OCI-LY7 (cell line): ENCODE results near the gene GREB1. TPM values are rescaled to one million over a fixed set of nuclear protein-coding genes. Genes with fewer than 3 reads are reported as not detected.

ENCODE experiments used
- BruUV-seq: library from RNA; stranded (reverse); fragments of 400-500 nt; replicated peaks from 2 replicates; lab custom pipeline; 2021; lab: Mats Ljungman, UMichigan
- CTCF ChIA-PET: fragments of 300-600 bp; sonication (Branson Sonifier 250); formaldehyde crosslinking; loops from one replicate; lab custom pipeline; 2022; ENCODE audit warnings: antibody characterized with exemption; ENCODE audit not compliant: unreplicated experiment; lab: Charles Lee
- POLR2A ChIA-PET: fragments of 300-600 bp; sonication (Branson Sonifier 250); formaldehyde crosslinking; loops from one replicate; lab custom pipeline; 2022; ENCODE audit warnings: antibody characterized with exemption; lab: Charles Lee
- DNase-seq: peaks from one replicate; pipeline ENCODE4 v3.0.0-alpha.2; 2015; ENCODE audit warnings: low spot score
- H2AFZ ChIP-seq: fragments of 200-600 bp; sonication (generic), shearing (Covaris generic); 2 replicates; pipeline ENCODE4 v1.6.1; 2014; ENCODE audit warnings: mild to moderate bottlenecking, antibody characterized with exemption, low read length, moderate library complexity
- H3K27ac ChIP-seq: fragments of 200-600 bp; sonication (generic); 2 replicates; pipeline ENCODE4 v1.5.1; 2014; ENCODE audit warnings: mixed run types, low read depth, mild to moderate bottlenecking, moderate library complexity, low read length, inconsistent platforms; ENCODE audit not compliant: poor library complexity, severe bottlenecking
- H3K36me3 ChIP-seq: fragments of 200-600 bp; sonication (generic); 2 replicates; pipeline ENCODE4 v1.6.1; 2014; ENCODE audit warnings: mild to moderate bottlenecking, antibody characterized with exemption, low read length, moderate library complexity, mixed read lengths; ENCODE audit not compliant: insufficient read depth
- H3K4me1 ChIP-seq: fragments of 200-600 bp; sonication (generic); 2 replicates; pipeline ENCODE4 v1.5.1; 2014; ENCODE audit warnings: mild to moderate bottlenecking, low read length; ENCODE audit not compliant: insufficient read depth, poor library complexity, severe bottlenecking
- H3K4me2 ChIP-seq: fragments of 200-600 bp; sonication (generic); 2 replicates; pipeline ENCODE4 v1.6.1; 2014; ENCODE audit warnings: mild to moderate bottlenecking, low read length
- H3K4me3 ChIP-seq: fragments of 200-600 bp; sonication (generic); 2 replicates; pipeline ENCODE4 v1.5.1; 2014; ENCODE audit warnings: mild to moderate bottlenecking, low read depth, low read length; ENCODE audit not compliant: poor library complexity, severe bottlenecking
- H3K79me2 ChIP-seq: fragments of 200-600 bp; sonication (generic); 2 replicates; pipeline ENCODE4 v1.6.1; 2016; ENCODE audit warnings: low read depth, mild to moderate bottlenecking, low read length, moderate library complexity, mixed read lengths; ENCODE audit not compliant: insufficient read depth
- H3K9me2 ChIP-seq: fragments of 200-600 bp; sonication (generic); 2 replicates; pipeline ENCODE4 v1.6.1; 2016; ENCODE audit warnings: mild to moderate bottlenecking, low read length, mixed read lengths; ENCODE audit not compliant: insufficient read depth
- H3K9me3 ChIP-seq: fragments of 200-600 bp; sonication (generic); 2 replicates; pipeline ENCODE4 v1.6.1; 2014; ENCODE audit warnings: mild to moderate bottlenecking, mixed run types, low read length, mixed read lengths
- H4K20me1 ChIP-seq: fragments of 200-600 bp; sonication (generic); 2 replicates; pipeline ENCODE4 v1.6.1; 2014; ENCODE audit warnings: mild to moderate bottlenecking, antibody characterized with exemption, low read length, moderate library complexity, mixed read lengths; ENCODE audit not compliant: insufficient read depth
- CTCF ChIP-seq: fragments of 200-600 bp; sonication (generic); conservative IDR thresholded peaks from 2 replicates; pipeline ENCODE4 v1.5.1; 2014; ENCODE audit warnings: mild to moderate bottlenecking, antibody characterized with exemption, low read length, moderate library complexity, mixed read lengths
- EZH2phosphoT487 ChIP-seq: fragments of 200-600 bp; sonication (generic); IDR thresholded peaks from 2 replicates; pipeline ENCODE4 v1.6.1; 2018; ENCODE audit warnings: low read depth, borderline replicate concordance, mild to moderate bottlenecking, mixed run types, antibody characterized with exemption, low read length, moderate library complexity, mixed read lengths
- intact Hi-C: fragments of 100-400 bp; cut with micrococcal nuclease; formaldehyde crosslinking; loops from one replicate; pipeline ENCODE4 v1.10.0; 2022; ENCODE audit not compliant: unreplicated experiment
- total RNA-seq, 2 experiments: library from RNA; depleted of rRNA in 1 of 2; stranded (reverse); fragments of >200 nt in 1 of 2; shearing (Covaris generic) in 1 of 2; gene quantifications; 2 replicates each; pipeline ENCODE4 v1.2.3, GENCODE V29; 2014 to 2022

The GREB1 gene
- total RNA-seq, 2 experiments from 2014 or later, result 3.5 to 8.4 TPM

GRCh38 chr2:11577101-11577883 is 43.4 kb downstream of the GREB1 start:
- no peaks in the 10 kb centered on the region for H3K9me2 ChIP-seq
- H3K4me1 ChIP-seq, result no peaks in the 10 kb centered on the region
- POLR2A ChIA-PET, result interaction anchor here (0.5 to 1.0 kb wide), 3 partner anchors 27 to 177 kb away, joined by 4 to 5 read pairs (median 4); no protein-coding TSS in a partner anchor
- no peak for DNase-seq
- H3K9me3 ChIP-seq, result no peaks in the 10 kb centered on the region
- BruUV-seq, result no TSS peak
- no peak overlapping the region for H3K4me3 ChIP-seq
- H2AFZ ChIP-seq, result no peak overlapping the region
- TF ChIP-seq EZH2phosphoT487 (no peak), CTCF (no peak)
- H3K4me2 ChIP-seq, result no peak overlapping the region
- H3K27ac ChIP-seq, result no peak overlapping the region
- no peaks in the 10 kb centered on the region for H4K20me1 ChIP-seq
- no peaks in the 10 kb centered on the region for H3K79me2 ChIP-seq
- intact Hi-C loops, result no loop called here
- no peaks in the 10 kb centered on the region for H3K36me3 ChIP-seq
- CTCF ChIA-PET, result no interaction called here

- H3K79me2 ChIP-seq, result no peaks in the 10 kb centered on the region
- no peak overlapping the region for H3K27ac ChIP-seq
- no peak overlapping the region for H3K4me2 ChIP-seq
- no peak overlapping the region for H2AFZ ChIP-seq
- H3K36me3 ChIP-seq, result no peaks in the 10 kb centered on the region
- TF ChIP-seq CTCF (no peak), EZH2phosphoT487 (no peak)
- H3K4me1 ChIP-seq, result no peaks in the 10 kb centered on the region
- H3K9me3 ChIP-seq, result no peaks in the 10 kb centered on the region
- H3K4me3 ChIP-seq, result no peak overlapping the region
- ChIA-PET POLR2A (interaction anchor here (0.5 to 1.0 kb wide), 2 partner anchors 26 to 89 kb away, joined by 4 to 5 read pairs; no protein-coding TSS in a partner anchor), CTCF (interaction anchor here (0.6 kb wide), 1 partner anchor 291 kb away, joined by 5 read pairs; no protein-coding TSS in a partner anchor)
- no peaks in the 10 kb centered on the region for H3K9me2 ChIP-seq
- no peak for DNase-seq
- BruUV-seq, result no TSS peak
- intact Hi-C loops, result no loop called here
- no peaks in the 10 kb centered on the region for H4K20me1 ChIP-seq
Measured at GRCh38 chr2:11578081-11578948, 44.5 kb downstream of the GREB1 start.
